ENCODE measurements around the gene GLIS1.
"Not testable (repeated sequence)": the region's sequence is repeated elsewhere in the genome, so short reads cannot be mapped to it uniquely, and the experiment has no call there.

Gene GLIS1

DNA sequence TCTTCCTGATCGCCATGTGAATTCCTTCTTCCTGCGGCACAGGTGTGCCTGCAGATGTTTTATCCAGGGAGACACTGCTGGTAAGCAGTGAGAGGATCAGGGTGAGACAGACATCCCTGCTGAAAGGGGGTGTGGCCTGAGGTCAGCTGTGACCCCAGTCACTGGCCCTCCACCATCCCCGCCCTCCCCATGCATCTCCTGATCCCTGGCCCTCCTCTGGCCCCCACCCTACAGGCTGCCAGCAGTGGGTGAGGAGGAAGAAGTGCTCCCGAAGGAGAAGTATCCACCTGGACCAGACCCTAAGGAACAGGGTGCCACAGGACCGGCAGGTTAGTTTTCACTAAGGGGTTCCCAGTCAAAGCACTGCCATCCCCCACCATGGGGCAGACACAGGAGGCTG lies 85.3 kb downstream of the GLIS1 start:
- H3K27ac Mint-ChIP-seq = no peak overlapping the region
- H3K4me3 Mint-ChIP-seq = no peak overlapping the region
- H3K36me3 Mint-ChIP-seq = no peaks in the 10 kb centered on the region
- no peaks in the 10 kb centered on the region for H3K4me1 Mint-ChIP-seq
- no peak for ATAC-seq
- H3K9me3 Mint-ChIP-seq = no peaks in the 10 kb centered on the region
- DNase-seq (ENCODE audit: low spot score in 2 of 2) = no peak

DNA sequence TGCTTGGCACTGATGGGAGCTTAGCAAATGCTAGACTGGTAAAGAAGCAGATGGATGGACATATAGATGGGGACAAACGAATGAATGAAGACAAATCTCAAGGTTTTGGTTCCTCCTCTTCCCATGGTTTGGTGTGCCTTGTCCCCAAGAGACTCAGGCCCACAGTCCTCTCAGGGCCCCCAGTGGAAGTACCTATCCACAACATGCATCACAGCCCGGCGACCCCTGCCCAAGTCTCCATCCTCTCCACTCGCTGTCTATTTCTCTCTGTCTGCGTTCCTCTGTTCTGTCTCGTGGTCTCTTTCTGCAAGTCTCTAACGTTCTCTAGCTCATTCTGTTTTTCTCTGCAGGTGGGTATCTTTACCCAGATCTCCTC lies 85.8 kb downstream of the GLIS1 start:
- Mint-ChIP-seq H3K36me3 (no peaks in the 10 kb centered on the region), H3K9me3 (no peaks in the 10 kb centered on the region), H3K4me3 (no peak overlapping the region), H3K4me1 (no peaks in the 10 kb centered on the region), H3K27ac (no peak overlapping the region)
- DNase-seq (ENCODE audit: low spot score in 2 of 2) (no peak), ATAC-seq (no peak)

DNA sequence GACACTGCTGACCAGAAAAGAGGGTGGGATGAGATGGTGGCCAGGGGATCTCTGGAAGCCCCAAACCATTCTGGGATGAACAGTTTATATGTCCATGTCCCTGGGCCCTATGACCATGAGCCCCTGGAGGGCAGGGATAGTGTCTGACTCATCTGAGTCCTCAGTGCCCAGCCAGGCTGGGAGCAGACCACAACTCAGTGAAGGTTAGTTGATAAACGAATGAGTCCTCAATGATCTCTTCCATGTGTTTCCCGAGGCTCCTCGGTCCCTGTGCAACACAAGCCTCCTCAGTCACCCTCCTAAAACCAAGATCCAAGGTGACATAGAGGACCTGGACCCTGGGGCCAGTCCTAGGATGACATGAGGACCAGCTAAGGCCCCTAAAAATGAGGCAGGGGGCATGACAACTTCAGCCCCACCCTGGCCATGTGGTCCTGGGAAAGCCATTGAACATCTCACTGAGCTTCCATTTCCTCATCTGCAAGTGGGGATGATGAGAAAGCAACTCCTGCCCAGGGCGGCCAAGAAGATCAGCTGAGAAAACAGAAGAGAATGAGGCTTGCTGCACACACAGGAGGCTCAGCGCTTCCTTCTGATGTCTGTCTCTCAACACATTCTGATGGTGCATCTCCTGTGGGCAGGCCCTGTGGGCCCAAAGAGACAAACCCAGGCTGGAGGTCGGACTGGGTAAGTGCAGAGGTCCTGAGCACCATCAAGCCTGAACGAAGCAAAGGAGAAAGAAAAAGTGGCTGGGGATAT lies 86.3 kb downstream of the GLIS1 start:
- Mint-ChIP-seq H3K36me3 (no peaks in the 10 kb centered on the region), H3K4me3 (no peak overlapping the region), H3K9me3 (no peaks in the 10 kb centered on the region), H3K4me1 (no peaks in the 10 kb centered on the region), H3K27ac (no peak overlapping the region)
- ATAC-seq (peak; percentile 31), DNase-seq (ENCODE audit: low spot score in 2 of 2) (no peak)

DNA sequence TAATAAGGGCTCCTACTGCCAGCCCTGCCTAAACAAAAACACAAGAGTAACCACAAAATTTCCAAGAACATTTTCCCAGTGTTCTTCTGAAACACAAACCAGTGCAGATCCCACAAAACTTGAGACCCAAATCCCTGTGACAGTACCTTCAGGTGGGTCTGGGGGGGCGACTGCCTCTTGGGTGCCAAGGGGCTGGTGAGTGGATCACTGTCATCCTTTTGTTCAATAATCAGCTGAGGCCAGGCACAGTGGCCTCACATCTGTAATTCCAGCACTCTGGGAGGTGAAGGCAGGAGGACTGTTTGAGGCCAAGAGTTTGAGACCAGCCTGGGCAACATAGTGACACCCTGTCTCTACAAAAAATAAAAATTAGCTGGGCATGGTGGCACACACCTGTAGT lies 87.6 kb downstream of the GLIS1 start:
- DNase-seq (ENCODE audit: low spot score in 2 of 2) (no peak), ATAC-seq (no peak)
- Mint-ChIP-seq H3K27ac (no peak overlapping the region), H3K4me1 (no peaks in the 10 kb centered on the region), H3K4me3 (no peak overlapping the region), H3K36me3 (no peaks in the 10 kb centered on the region), H3K9me3 (no peaks in the 10 kb centered on the region)

DNA sequence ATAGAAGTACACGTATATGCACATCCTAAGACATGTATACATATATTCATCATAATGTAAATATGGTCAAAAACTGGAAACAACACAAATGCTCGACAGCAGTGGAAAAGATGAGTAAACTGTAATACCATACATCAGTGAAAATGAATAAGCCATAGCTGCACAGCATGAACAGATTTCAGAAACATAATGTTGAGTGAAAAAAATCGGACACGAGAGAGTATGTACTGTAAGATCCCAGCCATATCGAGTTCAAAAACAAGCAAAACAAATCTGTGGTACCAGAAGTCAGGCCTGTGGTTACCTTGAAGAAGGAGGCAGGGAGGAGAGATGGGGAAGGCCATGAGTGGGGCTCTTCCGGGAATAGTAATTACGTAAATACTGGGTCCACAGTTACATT lies 90.4 kb downstream of the GLIS1 start:
- DNase-seq (ENCODE audit: low spot score in 2 of 2) (no peak), ATAC-seq (no peak)
- no peaks in the 10 kb centered on the region for H3K9me3 Mint-ChIP-seq
- H3K27ac Mint-ChIP-seq = no peak overlapping the region
- H3K4me3 Mint-ChIP-seq = no peak overlapping the region
- no peaks in the 10 kb centered on the region for H3K36me3 Mint-ChIP-seq
- H3K4me1 Mint-ChIP-seq = no peaks in the 10 kb centered on the region

DNA sequence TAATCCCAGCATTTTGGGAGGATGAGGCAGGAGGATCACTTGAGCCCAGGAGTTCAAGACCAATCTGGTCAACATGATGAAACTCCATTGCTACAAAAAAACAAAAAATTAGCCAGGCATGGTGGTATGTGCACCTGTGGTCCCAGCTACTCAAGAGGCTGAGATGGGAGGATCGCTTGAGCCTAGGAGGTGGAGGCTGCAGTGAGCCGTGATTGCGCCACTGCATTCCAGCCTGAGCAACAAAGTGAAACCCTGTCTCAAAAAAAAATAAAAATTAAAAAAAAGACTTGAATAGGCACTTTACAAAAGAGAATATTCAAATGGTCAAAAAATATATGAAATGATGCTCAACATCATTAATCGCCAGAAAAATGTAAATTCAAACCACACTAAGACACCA lies 91.0 kb downstream of the GLIS1 start:
- H3K27ac Mint-ChIP-seq = not testable (repeated sequence)

DNA sequence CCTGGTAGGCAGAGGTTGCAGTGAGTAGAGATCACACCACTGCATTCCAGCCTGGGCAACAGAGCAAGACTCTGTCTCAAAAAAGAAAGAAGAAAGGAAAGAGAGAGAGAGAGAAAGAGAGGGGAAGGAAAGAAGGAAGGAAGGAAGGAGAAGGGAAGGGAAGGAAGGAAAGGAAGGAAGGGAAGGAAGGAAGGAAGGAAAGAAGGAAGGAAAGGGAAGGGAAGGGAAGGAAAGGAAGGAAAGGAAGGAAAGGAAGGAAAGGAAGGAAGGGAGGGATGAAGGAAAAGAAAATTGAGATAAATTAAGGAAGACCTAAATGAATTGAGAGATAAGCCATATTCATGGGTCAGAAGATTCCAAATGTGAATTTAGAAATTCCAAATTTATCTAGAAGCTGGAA lies 92.2 kb downstream of the GLIS1 start:
- ATAC-seq (no peak), DNase-seq (ENCODE audit: low spot score in 2 of 2) (no peak)
- H3K9me3 Mint-ChIP-seq = no peaks in the 10 kb centered on the region
- no peaks in the 10 kb centered on the region for H3K4me1 Mint-ChIP-seq
- no peak overlapping the region for H3K27ac Mint-ChIP-seq
- no peak overlapping the region for H3K4me3 Mint-ChIP-seq
- H3K36me3 Mint-ChIP-seq = no peaks in the 10 kb centered on the region

More for the DNA sequence above, 91.0 kb downstream of the GLIS1 start:
- ATAC-seq; H3K9me3 Mint-ChIP-seq; DNase-seq (ENCODE audit: low spot score in 2 of 2); H3K4me1 Mint-ChIP-seq; H3K4me3 Mint-ChIP-seq; H3K36me3 Mint-ChIP-seq: not testable (repeated sequence)

DNA sequence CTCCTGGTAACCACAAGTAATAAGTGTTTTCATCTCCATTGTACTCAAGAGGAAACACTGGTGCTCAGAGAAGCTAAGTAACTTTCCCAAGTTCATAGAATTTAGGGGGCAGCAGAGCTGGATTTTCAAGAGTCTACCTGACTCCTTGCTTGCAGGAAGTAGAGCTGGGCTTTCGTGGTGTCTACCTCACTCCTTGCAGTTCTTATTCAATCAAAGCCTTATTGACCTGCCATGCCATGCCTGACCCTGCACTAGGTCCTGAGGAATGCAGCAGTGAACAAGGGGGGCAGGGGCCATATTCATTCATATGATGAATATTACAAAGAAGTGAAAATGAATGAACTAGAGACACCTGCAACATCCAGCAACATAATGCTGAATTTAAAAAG lies 93.3 kb downstream of the GLIS1 start:
- DNase-seq (ENCODE audit: low spot score in 2 of 2) = no peak
- Mint-ChIP-seq H3K9me3 (no peaks in the 10 kb centered on the region), H3K4me1 (no peaks in the 10 kb centered on the region), H3K27ac (no peak overlapping the region), H3K4me3 (no peak overlapping the region), H3K36me3 (no peaks in the 10 kb centered on the region)
- ATAC-seq = no peak

DNA sequence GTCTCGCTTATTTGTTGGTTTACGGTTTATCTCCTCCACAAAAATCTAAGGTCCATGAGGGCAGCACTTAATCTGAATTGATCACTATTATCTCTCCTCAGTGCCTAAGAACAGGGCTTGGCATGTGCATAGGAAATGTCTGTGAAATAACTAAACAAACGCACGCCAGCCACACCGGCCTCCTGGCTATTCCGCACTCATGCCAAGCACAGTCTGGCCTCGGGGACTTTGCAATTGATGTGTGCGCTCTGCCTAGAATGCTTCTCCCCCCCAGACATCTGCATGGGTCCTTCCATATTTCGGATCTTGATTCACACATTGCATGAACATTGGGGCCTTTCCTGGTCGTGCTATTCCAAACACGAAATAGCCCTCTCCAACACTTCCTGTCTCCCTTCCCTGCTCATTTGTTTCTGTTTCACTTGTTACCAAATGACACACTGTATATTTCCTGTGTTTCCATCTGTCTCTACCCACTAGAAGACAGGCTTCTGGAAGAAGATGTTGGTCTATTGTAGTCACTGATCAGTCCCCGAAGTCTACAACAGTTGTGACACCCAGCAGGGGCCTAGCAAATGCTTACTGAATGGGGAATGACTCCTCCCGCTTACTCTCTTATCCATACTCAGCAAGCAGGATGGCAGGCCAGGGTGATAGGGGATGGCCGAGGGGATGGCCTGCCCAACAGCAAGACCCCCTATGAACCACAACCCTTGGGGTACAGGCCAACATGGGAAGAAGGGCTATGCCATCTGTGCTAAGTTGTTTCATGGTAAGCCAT lies 93.9 kb downstream of the GLIS1 start:
- no peak for ATAC-seq
- H3K27ac Mint-ChIP-seq = no peak overlapping the region
- H3K36me3 Mint-ChIP-seq = no peaks in the 10 kb centered on the region
- no peaks in the 10 kb centered on the region for H3K4me1 Mint-ChIP-seq
- no peak for DNase-seq (ENCODE audit: low spot score in 2 of 2)
- H3K9me3 Mint-ChIP-seq = no peaks in the 10 kb centered on the region
- H3K4me3 Mint-ChIP-seq = no peak overlapping the region

DNA sequence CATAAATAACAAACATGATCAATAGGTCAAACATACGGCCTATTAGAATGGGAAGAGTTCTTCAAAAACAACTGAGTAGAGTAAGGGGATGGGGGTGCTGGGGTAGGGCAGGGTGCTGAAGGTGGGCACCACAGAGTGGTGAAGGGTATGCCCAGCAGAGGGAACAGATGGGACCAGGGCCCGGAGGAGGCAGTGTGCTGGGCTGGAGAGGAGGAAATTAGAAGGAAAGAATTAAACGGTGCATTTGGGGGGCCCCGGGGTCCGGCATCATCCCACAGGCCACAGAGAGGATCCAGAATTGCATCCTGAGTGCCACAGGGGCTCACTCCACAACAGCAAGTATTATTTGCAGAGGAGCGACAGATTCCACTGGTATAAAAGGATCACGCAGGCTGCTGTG lies 94.5 kb downstream of the GLIS1 start:
- ATAC-seq (no peak), DNase-seq (ENCODE audit: low spot score in 2 of 2) (no peak)
- no peak overlapping the region for H3K27ac Mint-ChIP-seq
- H3K4me3 Mint-ChIP-seq = no peak overlapping the region
- H3K9me3 Mint-ChIP-seq = no peaks in the 10 kb centered on the region
- H3K4me1 Mint-ChIP-seq = no peaks in the 10 kb centered on the region
- no peaks in the 10 kb centered on the region for H3K36me3 Mint-ChIP-seq

DNA sequence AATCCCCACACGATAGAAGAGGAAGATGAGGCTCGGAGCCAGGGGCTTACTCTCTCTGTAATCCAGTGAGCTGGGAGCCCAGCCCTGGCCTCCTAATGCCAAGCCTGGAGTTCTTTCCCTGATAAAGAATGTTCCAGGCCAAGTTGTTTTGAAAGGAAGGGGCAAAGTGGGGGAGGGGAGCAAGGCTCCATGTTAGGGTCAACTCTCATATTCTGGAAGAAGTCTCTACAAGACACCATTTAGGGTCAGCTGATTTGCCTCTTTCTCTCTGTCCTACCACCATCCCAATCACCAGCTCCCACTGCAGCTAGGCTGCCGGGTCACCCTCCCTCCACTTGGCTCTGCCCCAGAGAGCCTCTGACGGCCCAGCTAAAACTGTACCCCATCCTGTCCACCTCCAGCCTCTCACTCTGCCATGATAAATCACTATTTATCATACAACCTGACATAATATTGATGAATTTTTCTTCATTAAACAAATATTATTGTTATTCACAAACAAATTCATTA lies 95.0 kb downstream of the GLIS1 start:
- no peak for ATAC-seq
- no peaks in the 10 kb centered on the region for H3K4me1 Mint-ChIP-seq
- no peaks in the 10 kb centered on the region for H3K9me3 Mint-ChIP-seq
- no peak for DNase-seq (ENCODE audit: low spot score in 2 of 2)
- no peaks in the 10 kb centered on the region for H3K36me3 Mint-ChIP-seq
- H3K4me3 Mint-ChIP-seq = no peak overlapping the region
- H3K27ac Mint-ChIP-seq = no peak overlapping the region

DNA sequence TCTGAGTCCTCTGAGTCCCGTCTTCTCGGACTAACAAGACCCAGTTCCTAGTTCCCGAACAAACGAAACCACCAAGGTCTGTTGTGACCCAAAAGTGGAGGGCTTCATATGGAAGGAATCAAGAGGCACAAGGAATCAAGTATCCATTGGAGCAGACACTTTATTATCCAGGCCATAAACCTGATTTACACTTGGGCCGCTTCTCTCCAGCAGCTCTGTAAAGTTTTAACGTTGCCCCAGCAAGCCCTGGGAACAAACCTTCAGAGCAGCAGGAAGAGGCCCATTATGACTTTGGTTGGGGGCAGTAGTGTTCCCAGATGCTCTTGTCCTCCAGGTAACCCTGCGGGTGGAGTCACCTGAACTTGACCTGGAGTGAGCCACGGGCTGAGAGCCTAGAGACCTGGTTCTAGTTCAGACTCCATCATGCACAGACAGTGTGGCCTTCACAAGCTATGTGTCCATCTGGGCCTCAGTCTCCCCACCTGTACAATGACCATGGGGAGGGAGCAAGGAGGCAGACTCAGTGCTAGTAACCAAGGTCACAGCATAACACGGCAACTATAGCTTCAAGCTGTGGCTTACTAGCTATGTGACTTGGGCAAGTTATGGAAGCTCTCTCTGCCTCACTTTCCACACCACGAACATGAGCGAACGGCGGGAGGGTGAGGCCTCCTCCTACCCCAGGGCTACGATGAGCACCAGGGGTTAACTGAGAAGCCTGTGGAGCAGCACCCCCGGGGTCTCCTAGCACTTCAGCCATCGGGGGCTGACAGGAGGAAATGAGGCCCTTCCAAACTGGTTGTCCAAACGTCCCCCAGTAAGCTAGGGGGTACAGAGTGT lies 95.7 kb downstream of the GLIS1 start:
- Mint-ChIP-seq H3K27ac (no peak overlapping the region), H3K9me3 (no peaks in the 10 kb centered on the region), H3K4me1 (no peaks in the 10 kb centered on the region), H3K4me3 (no peak overlapping the region), H3K36me3 (no peaks in the 10 kb centered on the region)
- DNase-seq (ENCODE audit: low spot score in 2 of 2) (no peak), ATAC-seq (peak; percentile 33)

DNA sequence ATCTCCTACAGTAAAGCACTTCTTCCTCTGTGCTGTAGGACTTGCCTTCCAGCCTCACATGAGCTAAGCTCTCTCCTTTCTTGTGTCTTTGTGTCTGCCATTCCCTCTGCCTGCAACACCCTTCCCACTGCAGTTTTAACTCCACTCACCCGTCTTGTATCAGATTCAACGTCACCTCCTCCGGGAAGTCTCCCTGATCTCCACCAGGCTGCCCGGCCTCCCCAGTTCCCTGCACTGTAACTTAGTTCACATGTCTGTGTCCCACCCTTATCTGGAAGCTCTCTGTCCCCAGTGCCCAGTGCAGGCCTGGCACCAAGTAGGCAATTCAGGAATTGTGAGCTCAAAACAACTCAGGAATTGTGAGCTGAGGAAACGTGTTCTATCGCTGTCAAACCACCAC lies 96.4 kb downstream of the GLIS1 start:
- ATAC-seq = no peak
- Mint-ChIP-seq H3K4me3 (no peak overlapping the region), H3K27ac (no peak overlapping the region)

DNA sequence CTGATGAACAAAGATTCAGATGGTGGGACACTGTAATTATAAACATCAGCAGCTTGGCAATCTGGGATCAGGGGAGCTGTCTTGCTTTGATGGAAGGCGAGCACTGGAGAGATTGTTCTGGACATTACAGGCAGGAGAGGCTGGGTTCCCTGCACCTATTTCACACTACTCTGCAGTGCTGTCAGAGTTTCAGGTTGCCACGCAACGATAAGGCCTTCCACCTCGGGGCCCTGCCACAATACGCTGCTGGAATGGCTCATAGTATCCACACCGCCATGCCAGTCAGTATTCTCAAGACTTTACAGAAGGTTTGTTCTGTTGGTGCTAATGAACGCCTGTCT lies 96.8 kb downstream of the GLIS1 start:
- no peak overlapping the region for H3K27ac Mint-ChIP-seq
- H3K36me3 Mint-ChIP-seq = no peaks in the 10 kb centered on the region
- H3K9me3 Mint-ChIP-seq = no peaks in the 10 kb centered on the region
- no peaks in the 10 kb centered on the region for H3K4me1 Mint-ChIP-seq
- no peak overlapping the region for H3K4me3 Mint-ChIP-seq
- no peak for DNase-seq (ENCODE audit: low spot score in 2 of 2)
- ATAC-seq = no peak

More for the DNA sequence above, 96.4 kb downstream of the GLIS1 start:
- DNase-seq (ENCODE audit: low spot score in 2 of 2) = no peak
- H3K4me1 Mint-ChIP-seq = no peaks in the 10 kb centered on the region
- no peaks in the 10 kb centered on the region for H3K36me3 Mint-ChIP-seq
- no peaks in the 10 kb centered on the region for H3K9me3 Mint-ChIP-seq

DNA sequence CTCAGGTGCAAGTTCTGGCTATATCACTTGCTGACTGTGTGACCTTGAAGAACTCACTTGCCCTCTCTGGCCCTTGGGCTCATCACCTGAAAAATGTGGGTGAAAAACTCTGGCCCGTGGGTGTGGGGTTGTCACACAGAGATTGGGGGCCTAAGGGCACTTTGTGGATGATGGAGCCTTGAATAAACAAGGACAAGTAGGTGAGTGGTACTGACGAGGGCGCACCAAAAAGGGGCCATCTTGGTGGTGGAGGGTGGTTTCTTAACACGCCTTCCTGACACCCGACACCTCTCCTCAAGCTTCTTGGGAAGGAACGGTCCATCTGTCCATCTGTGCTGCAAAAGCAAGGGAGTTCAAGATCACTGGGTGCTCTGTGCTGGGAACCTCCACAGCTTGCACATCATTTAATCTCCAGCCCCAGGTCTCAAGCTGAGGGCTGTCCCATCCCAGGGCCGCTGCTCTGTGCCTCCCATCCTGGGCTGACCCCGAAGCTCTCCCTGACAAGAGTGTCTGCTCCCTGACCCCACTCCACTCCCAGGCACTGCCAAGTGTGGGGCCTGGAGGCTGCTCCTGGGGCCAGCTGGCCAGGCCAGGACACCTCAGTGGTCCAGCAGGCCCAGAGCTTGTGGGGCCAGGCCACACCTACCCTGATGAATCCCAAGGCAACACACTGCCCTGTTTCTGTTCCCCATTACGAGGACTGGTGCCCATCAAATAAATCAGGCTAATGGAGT lies 97.3 kb downstream of the GLIS1 start:
- Mint-ChIP-seq H3K36me3 (no peaks in the 10 kb centered on the region), H3K4me1 (no peaks in the 10 kb centered on the region), H3K9me3 (no peaks in the 10 kb centered on the region), H3K27ac (no peak overlapping the region), H3K4me3 (no peak overlapping the region)
- no peak for DNase-seq (ENCODE audit: low spot score in 2 of 2)
- ATAC-seq = no peak

All from stimulated activated effector memory CD8-positive, alpha-beta T cell treated with anti-CD3 and anti-CD28 coated beads, Interleukin-12 subunit alpha, Interleukin-12 subunit beta, amount 100 ng/mL, for 72 hours (primary cell).